Fibroblast of lung (primary cell): Measurements from ENCODE around the gene HOXB13.

Experiments used
- CTCF ChIP-seq, 2 donors: IDR thresholded peaks in 1 of 2; conservative IDR thresholded peaks in 1 of 2; 1 replicate in 1 of 2; 2 replicates in 1 of 2; pipeline ENCODE4 v1.5.1; 2011 to 2012; ENCODE audit warnings: low read length in 2 of 2, control low read depth in 1 of 2, inconsistent platforms in 1 of 2, low read depth in 1 of 2, mild to moderate bottlenecking in 1 of 2
- EZH2 ChIP-seq: IDR thresholded peaks from 2 replicates; pipeline ENCODE4 v1.5.1; 2012; ENCODE audit warnings: low read length, control low read depth, mild to moderate bottlenecking; ENCODE audit errors: missing control alignments

GRCh38 chr17:48722201-48722907, 6.2 kb downstream of the HOXB13 start, which contains the start of gene PRAC1:
- no peak for TF ChIP-seq CTCF (conservative IDR thresholded peaks at IDR 0.05 in 1 of 2, IDR thresholded peaks at IDR 0.05 in 1 of 2; ENCODE audit: low read depth in 1 of 2, low read length in 2 of 2)
- peak; percentile 83 for TF ChIP-seq EZH2
